Measurements from ENCODE around the gene SYNE1. TPM values are rescaled to one million over a fixed set of nuclear protein-coding genes. Genes with fewer than 3 reads are reported as not detected.

The SYNE1 gene
- total RNA-seq, 1 experiment from 2014 or later = 3.0 TPM

- Histone ChIP-seq H3K9ac (ENCODE audit: extremely low read depth, insufficient read length, low read length) (no peak overlapping the region), H3K27ac (ENCODE audit: insufficient read length, low read depth, low read length) (no peak overlapping the region), H4K5ac (ENCODE audit: insufficient read length, low read depth, low read length) (no peak overlapping the region), H3K4ac (ENCODE audit: low read depth, low read length) (no peak overlapping the region), H3K14ac (ENCODE audit: insufficient read depth, low read length) (no peak overlapping the region), H2BK120ac (ENCODE audit: low read depth, low read length, poor library complexity, severe bottlenecking) (no peak overlapping the region), H2AFZ (ENCODE audit: low read length) (no peak overlapping the region), H2BK15ac (ENCODE audit: low read depth, low read length) (no peak overlapping the region), H3K23ac (ENCODE audit: insufficient read length, low read depth, low read length) (no peak overlapping the region), H2AK5ac (ENCODE audit: insufficient read length, low read length) (no peak overlapping the region), H3K56ac (ENCODE audit: insufficient read length, low read depth, low read length) (no peak overlapping the region), H3K9me3 (ENCODE audit: control insufficient read depth, low read depth, low read length) (no peaks in the 10 kb centered on the region), H4K20me1 (ENCODE audit: control insufficient read depth, insufficient read depth, insufficient read length) (no peaks in the 10 kb centered on the region), H2BK20ac (ENCODE audit: low read depth, low read length, poor library complexity, severe bottlenecking) (no peak overlapping the region), H3K4me1 (ENCODE audit: insufficient read depth, low read length) (no peaks in the 10 kb centered on the region), H3K23me2 (ENCODE audit: insufficient read length, low read depth, low read length, poor library complexity, severe bottlenecking) (no peaks in the 10 kb centered on the region), H2BK5ac (ENCODE audit: insufficient read length, low read length) (no peak overlapping the region), H3T11ph (ENCODE audit: low read length) (no peak overlapping the region), H4K8ac (replicated peaks; ENCODE audit: insufficient read length, low read depth, low read length) (no peak overlapping the region), H4K91ac (ENCODE audit: insufficient read length, low read depth, low read length) (no peak overlapping the region), H3K27me3 (ENCODE audit: insufficient read depth, low read length) (no peaks in the 10 kb centered on the region), H3K79me2 (ENCODE audit: insufficient read depth, low read length) (no peaks in the 10 kb centered on the region), H3K18ac (ENCODE audit: insufficient read length, low read depth, low read length) (no peak overlapping the region), H3K4me2 (ENCODE audit: insufficient read depth, insufficient read length, low read length) (no peak overlapping the region), H2BK12ac (ENCODE audit: insufficient read length, low read depth, low read length) (no peak overlapping the region), H3K79me1 (ENCODE audit: insufficient read depth, low read depth, low read length, poor library complexity, severe bottlenecking) (no peaks in the 10 kb centered on the region)
- peaks cover 0 to 3% of the 10 kb centered on the region in 2 experiments; a peak in 2 of 4 replicates for H3K4me1 Mint-ChIP-seq
- no peaks in the 10 kb centered on the region; a peak in 1 of 5 replicates for H3K9me3 Mint-ChIP-seq
- no peak for TF ChIP-seq CTCF (conservative IDR thresholded peaks at IDR 0.05)
- H3K27ac Mint-ChIP-seq = 0 out of 7 replicates have a peak overlapping the region, but pooled peaks of 1 of the 3 experiments have one; percentile 6
- H3K4me3 Mint-ChIP-seq = no peak overlapping the region
- H3K36me3 Mint-ChIP-seq (ENCODE audit: insufficient read depth in 1 of 3, low read depth in 3 of 3) = no peaks in the 10 kb centered on the region
- no peaks in the 10 kb centered on the region for H3K27me3 Mint-ChIP-seq (ENCODE audit: low read depth)
- WGBS (ENCODE audit: extremely low coverage, insufficient read length, low lambda C conversion rate) = no CpG with 5 or more reads among the region's 1 CpG
- no peak for DNase-seq
Observed at GRCh38 chr6:152474354-152474753, 162.8 kb downstream of the SYNE1 start.
